ENCODE data around the gene ANKFY1. TPM values are rescaled to one million over a fixed set of nuclear protein-coding genes. Genes with fewer than 3 reads are reported as not detected.

The ANKFY1 gene
- total and polyA plus RNA-seq, 9 of the 15 experiments (the other 6 are each of a cell fraction or from before 2014, with no cell fraction given) = 4.3 to 25.6 (median 12.2) TPM

DNA sequence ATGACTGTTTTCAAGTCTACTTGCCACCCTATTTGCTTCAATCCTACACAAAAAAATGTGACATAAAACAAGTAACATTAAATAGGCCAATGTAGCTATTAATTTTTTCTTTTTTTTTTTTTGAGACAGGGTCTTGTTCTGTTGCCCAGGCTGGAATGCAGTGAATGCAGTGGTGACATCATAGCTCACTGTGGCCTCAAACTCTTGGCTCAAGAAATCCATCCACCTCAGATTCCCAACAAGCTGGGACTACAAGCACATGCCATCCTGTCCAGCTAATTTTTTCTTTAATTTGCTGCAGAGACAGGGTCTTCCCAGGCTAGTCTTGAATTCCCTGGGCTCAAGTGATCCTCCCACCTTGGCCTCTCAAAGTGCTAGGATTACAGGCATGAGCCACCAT lies 29.4 kb downstream of the ANKFY1 start (continued):
- TF ChIP-seq TFAP4 (CRISPR knock-in tag; IDR thresholded peaks at IDR 0.05; ENCODE audit: borderline replicate concordance) = no peak
- no peak for TF ChIP-seq USF2 (CRISPR knock-in tag; IDR thresholded peaks at IDR 0.05)

- 99% methylated on average over 7 of the region's 7 CpGs for WGBS (ENCODE audit: insufficient coverage, low coverage, missing lambda C conversion rate)
- FAIRE-seq (no peak), DNase-seq (ENCODE audit: extremely low read depth in 1 of 4, low spot score in 3 of 4) (no peak), ATAC-seq (no peak)
- Histone ChIP-seq H3K4me3 (no peak overlapping the region), H3K36me3 (ENCODE audit: control insufficient read depth, insufficient read depth, low read length) (peaks cover 64% of the 10 kb centered on the region), H3K9me3 (replicated peaks; ENCODE audit: control insufficient read depth, insufficient read depth, low read depth, low read length) (no peaks in the 10 kb centered on the region), H2AFZ (ENCODE audit: low read depth, low read length) (no peak overlapping the region), H3K9me1 (ENCODE audit: control insufficient read depth, insufficient read depth, low read length) (peaks cover 2% of the 10 kb centered on the region), H3K4me2 (ENCODE audit: insufficient read depth, low read length) (no peak overlapping the region), H3K27me3 (ENCODE audit: control insufficient read depth in 2 of 2, insufficient read depth in 2 of 2, low read length in 2 of 2) (no peaks in the 10 kb centered on the region), H3K27ac (ENCODE audit: extremely low read depth, low read depth, low read length) (no peak overlapping the region), H3K4me1 (replicated peaks in 1 of 2; ENCODE audit: control insufficient read depth in 2 of 2, insufficient read depth in 2 of 2, low read length in 2 of 2) (no peaks in the 10 kb centered on the region), H4K20me1 (replicated peaks; ENCODE audit: control insufficient read depth, insufficient read depth, low read length) (no peaks in the 10 kb centered on the region), H3K9ac (ENCODE audit: insufficient read depth in 1 of 2, low read depth in 2 of 2, low read length in 2 of 2) (no peak overlapping the region), H3K79me2 (ENCODE audit: control insufficient read depth, insufficient read depth, low read length) (no peaks in the 10 kb centered on the region)
- ChIA-PET POLR2A (interaction anchor here (0.8 kb wide), 1 partner anchor 14 kb away, joined by 3 read pairs; no protein-coding TSS in a partner anchor), CTCF (ENCODE audit: low intra/inter-chr PET ratio) (no interaction called here)
- intact Hi-C loops (cut with micrococcal nuclease) (no loop called here), in situ Hi-C loops (cut with MboI) (no loop called here)
- BruUV-seq (replicated peaks) = no TSS peak
- no peak for TF ChIP-seq KDM5B (IDR thresholded peaks at IDR 0.05; ENCODE audit: insufficient replicate concordance, low read depth, low read length)
- TF ChIP-seq, protein P1, sequence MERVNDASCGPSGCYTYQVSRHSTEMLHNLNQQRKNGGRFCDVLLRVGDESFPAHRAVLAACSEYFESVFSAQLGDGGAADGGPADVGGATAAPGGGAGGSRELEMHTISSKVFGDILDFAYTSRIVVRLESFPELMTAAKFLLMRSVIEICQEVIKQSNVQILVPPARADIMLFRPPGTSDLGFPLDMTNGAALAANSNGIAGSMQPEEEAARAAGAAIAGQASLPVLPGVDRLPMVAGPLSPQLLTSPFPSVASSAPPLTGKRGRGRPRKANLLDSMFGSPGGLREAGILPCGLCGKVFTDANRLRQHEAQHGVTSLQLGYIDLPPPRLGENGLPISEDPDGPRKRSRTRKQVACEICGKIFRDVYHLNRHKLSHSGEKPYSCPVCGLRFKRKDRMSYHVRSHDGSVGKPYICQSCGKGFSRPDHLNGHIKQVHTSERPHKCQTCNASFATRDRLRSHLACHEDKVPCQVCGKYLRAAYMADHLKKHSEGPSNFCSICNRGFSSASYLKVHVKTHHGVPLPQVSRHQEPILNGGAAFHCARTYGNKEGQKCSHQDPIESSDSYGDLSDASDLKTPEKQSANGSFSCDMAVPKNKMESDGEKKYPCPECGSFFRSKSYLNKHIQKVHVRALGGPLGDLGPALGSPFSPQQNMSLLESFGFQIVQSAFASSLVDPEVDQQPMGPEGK (CRISPR knock-in tag; IDR thresholded peaks at IDR 0.05; ENCODE audit: borderline replicate concordance) = no peak
- no peak for TF ChIP-seq ZNF77 (CRISPR knock-in tag; IDR thresholded peaks at IDR 0.05)
- no peak for TF ChIP-seq CSDE1 (IDR thresholded peaks at IDR 0.05)
- TF ChIP-seq, protein P2, sequence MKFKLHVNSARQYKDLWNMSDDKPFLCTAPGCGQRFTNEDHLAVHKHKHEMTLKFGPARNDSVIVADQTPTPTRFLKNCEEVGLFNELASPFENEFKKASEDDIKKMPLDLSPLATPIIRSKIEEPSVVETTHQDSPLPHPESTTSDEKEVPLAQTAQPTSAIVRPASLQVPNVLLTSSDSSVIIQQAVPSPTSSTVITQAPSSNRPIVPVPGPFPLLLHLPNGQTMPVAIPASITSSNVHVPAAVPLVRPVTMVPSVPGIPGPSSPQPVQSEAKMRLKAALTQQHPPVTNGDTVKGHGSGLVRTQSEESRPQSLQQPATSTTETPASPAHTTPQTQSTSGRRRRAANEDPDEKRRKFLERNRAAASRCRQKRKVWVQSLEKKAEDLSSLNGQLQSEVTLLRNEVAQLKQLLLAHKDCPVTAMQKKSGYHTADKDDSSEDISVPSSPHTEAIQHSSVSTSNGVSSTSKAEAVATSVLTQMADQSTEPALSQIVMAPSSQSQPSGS (CRISPR knock-in tag; IDR thresholded peaks at IDR 0.05) = no peak
- no peak for TF ChIP-seq SMARCE1 (IDR thresholded peaks at IDR 0.05)
Observed at GRCh38 chr17:4233668-4234258, 30.0 kb downstream of the ANKFY1 start.

All from K562 (cell line).